Thyroid gland (tissue), 4 donors: ENCODE results near the gene SLC35A5.

Experiments used
- POLR2A ChIP-seq, 2 donors: fragments of 450-650 bp; IDR thresholded peaks; one replicate each; pipeline ENCODE4 v1.6.1; 2017; ENCODE audit warnings: antibody characterized with exemption in 2 of 2, mild to moderate bottlenecking in 2 of 2, moderate library complexity in 1 of 2
- TF ChIP-seq, protein P1 (sequence below), 6 experiments: fragments of 200-600 bp in 3 of 6; fragments of 450-650 bp in 3 of 6; sonication (generic) in 3 of 6; IDR thresholded peaks; one replicate each; pipeline ENCODE4 v1.5.1; 2016 to 2019; ENCODE audit warnings: antibody characterized with exemption in 6 of 6, mild to moderate bottlenecking in 2 of 6, inconsistent platforms in 1 of 6, moderate library complexity in 1 of 6

DNA sequence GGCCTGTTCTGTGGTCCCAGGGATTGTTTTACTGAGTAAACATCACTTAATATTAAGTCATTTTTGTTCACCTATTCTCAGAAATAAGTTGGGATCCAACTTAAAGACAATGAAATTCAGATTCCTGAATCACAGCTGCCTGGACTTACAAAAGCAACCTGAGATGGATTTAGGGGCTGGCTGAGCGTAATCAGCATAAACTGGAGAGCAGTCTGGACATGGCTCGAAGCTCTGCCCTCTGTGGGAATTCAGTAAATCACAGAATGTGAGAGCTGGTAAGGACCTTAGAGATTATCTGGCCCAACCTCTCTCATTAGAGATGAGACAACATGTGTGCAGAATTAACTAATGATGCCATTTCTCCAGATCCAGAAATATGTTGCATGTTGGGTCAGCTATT lies 55.4 kb downstream of the SLC35A5 start:
- TF ChIP-seq, protein P1, sequence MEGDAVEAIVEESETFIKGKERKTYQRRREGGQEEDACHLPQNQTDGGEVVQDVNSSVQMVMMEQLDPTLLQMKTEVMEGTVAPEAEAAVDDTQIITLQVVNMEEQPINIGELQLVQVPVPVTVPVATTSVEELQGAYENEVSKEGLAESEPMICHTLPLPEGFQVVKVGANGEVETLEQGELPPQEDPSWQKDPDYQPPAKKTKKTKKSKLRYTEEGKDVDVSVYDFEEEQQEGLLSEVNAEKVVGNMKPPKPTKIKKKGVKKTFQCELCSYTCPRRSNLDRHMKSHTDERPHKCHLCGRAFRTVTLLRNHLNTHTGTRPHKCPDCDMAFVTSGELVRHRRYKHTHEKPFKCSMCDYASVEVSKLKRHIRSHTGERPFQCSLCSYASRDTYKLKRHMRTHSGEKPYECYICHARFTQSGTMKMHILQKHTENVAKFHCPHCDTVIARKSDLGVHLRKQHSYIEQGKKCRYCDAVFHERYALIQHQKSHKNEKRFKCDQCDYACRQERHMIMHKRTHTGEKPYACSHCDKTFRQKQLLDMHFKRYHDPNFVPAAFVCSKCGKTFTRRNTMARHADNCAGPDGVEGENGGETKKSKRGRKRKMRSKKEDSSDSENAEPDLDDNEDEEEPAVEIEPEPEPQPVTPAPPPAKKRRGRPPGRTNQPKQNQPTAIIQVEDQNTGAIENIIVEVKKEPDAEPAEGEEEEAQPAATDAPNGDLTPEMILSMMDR (IDR thresholded peaks at IDR 0.05), result no peak
- no peak for TF ChIP-seq POLR2A (IDR thresholded peaks at IDR 0.05)
